Measurements from ENCODE around the gene PTGS2. TPM values are rescaled to one million over a fixed set of nuclear protein-coding genes. Genes with fewer than 3 reads are reported as not detected.
"Not testable (repeated sequence)": the region's sequence is repeated elsewhere in the genome, so short reads cannot be mapped to it uniquely, and the experiment has no call there.

PTGS2 gene
- total RNA-seq, 1 donor from 2014 or later, result 0.67 TPM

- no peak overlapping the region for H3K27ac Mint-ChIP-seq
- no peak overlapping the region for H3K4me3 Mint-ChIP-seq
- intact Hi-C loops (cut with micrococcal nuclease), result loop anchor here (5.0 to 10.0 kb wide), 2 partner anchors 55 to 278 kb away; no protein-coding TSS in a partner anchor
- no peak for DNase-seq (ENCODE audit: low spot score)
- no peaks in the 10 kb centered on the region for H3K9me3 Mint-ChIP-seq
- peaks cover 53% of the 10 kb centered on the region for H3K27me3 Mint-ChIP-seq (ENCODE audit: insufficient read depth)
- peaks cover 4% of the 10 kb centered on the region for H3K36me3 Mint-ChIP-seq (ENCODE audit: low read depth)
- peaks cover 13% of the 10 kb centered on the region for H3K4me1 Mint-ChIP-seq (ENCODE audit: low read depth)
These were observed 2.5 kb upstream of the PTGS2 start for GRCh38 chr1:186682736-186683135.

GRCh38 chr1:186681801-186682200 is 1.6 kb upstream of the PTGS2 start:
- intact Hi-C loops (cut with micrococcal nuclease), result loop anchor here (2.0 to 10.0 kb wide), 3 partner anchors 56 to 277 kb away; no protein-coding TSS in a partner anchor
- Mint-ChIP-seq H3K36me3 (ENCODE audit: low read depth) (peaks cover 4% of the 10 kb centered on the region), H3K9me3 (no peaks in the 10 kb centered on the region), H3K27me3 (ENCODE audit: insufficient read depth) (peaks cover 56% of the 10 kb centered on the region), H3K27ac (no peak overlapping the region), H3K4me3 (no peak overlapping the region), H3K4me1 (ENCODE audit: low read depth) (peaks cover 13% of the 10 kb centered on the region)
- DNase-seq (ENCODE audit: low spot score), result no peak

GRCh38 chr1:186681121-186681520 is 898 bp upstream of the PTGS2 start:
- Mint-ChIP-seq H3K36me3 (ENCODE audit: low read depth) (peaks cover 4% of the 10 kb centered on the region), H3K4me1 (ENCODE audit: low read depth) (peaks cover 13% of the 10 kb centered on the region), H3K27me3 (ENCODE audit: insufficient read depth) (peaks cover 56% of the 10 kb centered on the region), H3K9me3 (no peaks in the 10 kb centered on the region), H3K27ac (no peak overlapping the region), H3K4me3 (peak overlapping the region; percentile 72)
- intact Hi-C loops (cut with micrococcal nuclease), result loop anchor here (2.0 to 10.0 kb wide), 3 partner anchors 56 to 276 kb away; no protein-coding TSS in a partner anchor
- no peak for DNase-seq (ENCODE audit: low spot score)

- Mint-ChIP-seq H3K4me1 (ENCODE audit: low read depth) (peaks cover 13% of the 10 kb centered on the region), H3K9me3 (no peaks in the 10 kb centered on the region), H3K27me3 (ENCODE audit: insufficient read depth) (peaks cover 56% of the 10 kb centered on the region), H3K36me3 (ENCODE audit: low read depth) (peaks cover 4% of the 10 kb centered on the region), H3K4me3 (peak overlapping the region; percentile 72), H3K27ac (no peak overlapping the region)
- intact Hi-C loops (cut with micrococcal nuclease), result loop anchor here (1.0 to 10.0 kb wide), 4 partner anchors 57 to 275 kb away; no protein-coding TSS in a partner anchor
- DNase-seq (ENCODE audit: low spot score), result no peak
These were observed 339 bp downstream of the PTGS2 start for GRCh38 chr1:186679924-186680244.

- H3K27me3 Mint-ChIP-seq (ENCODE audit: insufficient read depth), result peaks cover 50% of the 10 kb centered on the region
- H3K27ac Mint-ChIP-seq, result no peak overlapping the region
- no peak overlapping the region for H3K4me3 Mint-ChIP-seq
- peaks cover 4% of the 10 kb centered on the region for H3K36me3 Mint-ChIP-seq (ENCODE audit: low read depth)
- intact Hi-C loops (cut with micrococcal nuclease), result no loop called here
- H3K4me1 Mint-ChIP-seq (ENCODE audit: low read depth), result peaks cover 6% of the 10 kb centered on the region
- no peaks in the 10 kb centered on the region for H3K9me3 Mint-ChIP-seq
- no peak for DNase-seq (ENCODE audit: low spot score)
These were observed 2.1 kb downstream of the PTGS2 start for GRCh38 chr1:186678155-186678554.

- no peaks in the 10 kb centered on the region for H3K9me3 Mint-ChIP-seq
- intact Hi-C loops (cut with micrococcal nuclease), result no loop called here
- H3K4me3 Mint-ChIP-seq, result no peak overlapping the region
- H3K36me3 Mint-ChIP-seq (ENCODE audit: low read depth), result no peaks in the 10 kb centered on the region
- H3K27me3 Mint-ChIP-seq (ENCODE audit: insufficient read depth), result peaks cover 12% of the 10 kb centered on the region
- no peak for DNase-seq (ENCODE audit: low spot score)
- no peak overlapping the region for H3K27ac Mint-ChIP-seq
- H3K4me1 Mint-ChIP-seq (ENCODE audit: low read depth), result no peaks in the 10 kb centered on the region
These were observed 7.6 kb downstream of the PTGS2 start for GRCh38 chr1:186672596-186672995.

- H3K9me3 Mint-ChIP-seq, result no peaks in the 10 kb centered on the region
- intact Hi-C loops (cut with micrococcal nuclease), result no loop called here
- H3K36me3 Mint-ChIP-seq (ENCODE audit: low read depth), result no peaks in the 10 kb centered on the region
- no peak overlapping the region for H3K4me3 Mint-ChIP-seq
- DNase-seq (ENCODE audit: low spot score), result no peak
- no peak overlapping the region for H3K27ac Mint-ChIP-seq
- no peaks in the 10 kb centered on the region for H3K4me1 Mint-ChIP-seq (ENCODE audit: low read depth)
- H3K27me3 Mint-ChIP-seq (ENCODE audit: insufficient read depth), result peaks cover 8% of the 10 kb centered on the region
These were observed 8.1 kb downstream of the PTGS2 start for GRCh38 chr1:186672131-186672530.

- H3K4me3 Mint-ChIP-seq, result no peak overlapping the region
- H3K9me3 Mint-ChIP-seq, result no peaks in the 10 kb centered on the region
- no peak overlapping the region for H3K27ac Mint-ChIP-seq
- H3K4me1 Mint-ChIP-seq (ENCODE audit: low read depth), result no peaks in the 10 kb centered on the region
- H3K36me3 Mint-ChIP-seq (ENCODE audit: low read depth), result no peaks in the 10 kb centered on the region
- peaks cover 8% of the 10 kb centered on the region for H3K27me3 Mint-ChIP-seq (ENCODE audit: insufficient read depth)
- DNase-seq (ENCODE audit: low spot score), result no peak
- intact Hi-C loops (cut with micrococcal nuclease), result no loop called here
These were observed 8.9 kb downstream of the PTGS2 start for GRCh38 chr1:186671136-186671825.

- Mint-ChIP-seq H3K4me1 (ENCODE audit: low read depth) (no peaks in the 10 kb centered on the region), H3K9me3 (no peaks in the 10 kb centered on the region), H3K27ac (no peak overlapping the region), H3K27me3 (ENCODE audit: insufficient read depth) (peaks cover 8% of the 10 kb centered on the region), H3K4me3 (no peak overlapping the region), H3K36me3 (ENCODE audit: low read depth) (no peaks in the 10 kb centered on the region)
- intact Hi-C loops (cut with micrococcal nuclease), result no loop called here
- DNase-seq (ENCODE audit: low spot score), result no peak
These were observed 9.7 kb downstream of the PTGS2 start for GRCh38 chr1:186670297-186671135.

GRCh38 chr1:186669784-186670183 is 10.4 kb downstream of the PTGS2 start:
- H3K4me3 Mint-ChIP-seq; DNase-seq (ENCODE audit: low spot score); H3K36me3 Mint-ChIP-seq (ENCODE audit: low read depth); H3K9me3 Mint-ChIP-seq; H3K4me1 Mint-ChIP-seq (ENCODE audit: low read depth); intact Hi-C loops (cut with micrococcal nuclease); H3K27ac Mint-ChIP-seq: not testable (repeated sequence)
- peaks cover 13% of the 10 kb centered on the region for H3K27me3 Mint-ChIP-seq (ENCODE audit: insufficient read depth)

- intact Hi-C loops (cut with micrococcal nuclease); DNase-seq (ENCODE audit: low spot score); H3K4me3 Mint-ChIP-seq; H3K27ac Mint-ChIP-seq; H3K36me3 Mint-ChIP-seq (ENCODE audit: low read depth); H3K9me3 Mint-ChIP-seq; H3K4me1 Mint-ChIP-seq (ENCODE audit: low read depth): not testable (repeated sequence)
- H3K27me3 Mint-ChIP-seq (ENCODE audit: insufficient read depth), result peaks cover 11% of the 10 kb centered on the region
These were observed 16.0 kb downstream of the PTGS2 start for GRCh38 chr1:186664217-186664616.

GRCh38 chr1:186662752-186663151 is 17.5 kb downstream of the PTGS2 start:
- intact Hi-C loops (cut with micrococcal nuclease), result no loop called here
- Mint-ChIP-seq H3K4me1 (ENCODE audit: low read depth) (no peaks in the 10 kb centered on the region), H3K27ac (no peak overlapping the region), H3K36me3 (ENCODE audit: low read depth) (no peaks in the 10 kb centered on the region), H3K4me3 (no peak overlapping the region), H3K27me3 (ENCODE audit: insufficient read depth) (peaks cover 8% of the 10 kb centered on the region), H3K9me3 (no peaks in the 10 kb centered on the region)
- DNase-seq (ENCODE audit: low spot score), result no peak

GRCh38 chr1:186659890-186660341 is 20.3 kb downstream of the PTGS2 start:
- Mint-ChIP-seq H3K27ac (no peak overlapping the region), H3K36me3 (ENCODE audit: low read depth) (no peaks in the 10 kb centered on the region), H3K27me3 (ENCODE audit: insufficient read depth) (peaks cover 8% of the 10 kb centered on the region), H3K4me1 (ENCODE audit: low read depth) (no peaks in the 10 kb centered on the region), H3K4me3 (no peak overlapping the region), H3K9me3 (no peaks in the 10 kb centered on the region)
- no peak for DNase-seq (ENCODE audit: low spot score)
- intact Hi-C loops (cut with micrococcal nuclease), result no loop called here
